Erythroblast (primary cell): Measurements from ENCODE around the gene TOR1A.

Source experiments
- DNase-seq, 2 experiments: peaks; one replicate each; lab custom pipeline; 2025; lab: John Stamatoyannopoulos, UW
- GATA1 ChIP-seq: IDR thresholded peaks from 2 replicates; pipeline ENCODE4 v1.6.1; 2011; ENCODE audit warnings: low read depth, mild to moderate bottlenecking, control low read depth, low read length, moderate library complexity
- POLR2A ChIP-seq: IDR thresholded peaks from 2 replicates; pipeline ENCODE4 v1.6.1; 2011; ENCODE audit warnings: mild to moderate bottlenecking, low read length

TOR1A gene

DNA sequence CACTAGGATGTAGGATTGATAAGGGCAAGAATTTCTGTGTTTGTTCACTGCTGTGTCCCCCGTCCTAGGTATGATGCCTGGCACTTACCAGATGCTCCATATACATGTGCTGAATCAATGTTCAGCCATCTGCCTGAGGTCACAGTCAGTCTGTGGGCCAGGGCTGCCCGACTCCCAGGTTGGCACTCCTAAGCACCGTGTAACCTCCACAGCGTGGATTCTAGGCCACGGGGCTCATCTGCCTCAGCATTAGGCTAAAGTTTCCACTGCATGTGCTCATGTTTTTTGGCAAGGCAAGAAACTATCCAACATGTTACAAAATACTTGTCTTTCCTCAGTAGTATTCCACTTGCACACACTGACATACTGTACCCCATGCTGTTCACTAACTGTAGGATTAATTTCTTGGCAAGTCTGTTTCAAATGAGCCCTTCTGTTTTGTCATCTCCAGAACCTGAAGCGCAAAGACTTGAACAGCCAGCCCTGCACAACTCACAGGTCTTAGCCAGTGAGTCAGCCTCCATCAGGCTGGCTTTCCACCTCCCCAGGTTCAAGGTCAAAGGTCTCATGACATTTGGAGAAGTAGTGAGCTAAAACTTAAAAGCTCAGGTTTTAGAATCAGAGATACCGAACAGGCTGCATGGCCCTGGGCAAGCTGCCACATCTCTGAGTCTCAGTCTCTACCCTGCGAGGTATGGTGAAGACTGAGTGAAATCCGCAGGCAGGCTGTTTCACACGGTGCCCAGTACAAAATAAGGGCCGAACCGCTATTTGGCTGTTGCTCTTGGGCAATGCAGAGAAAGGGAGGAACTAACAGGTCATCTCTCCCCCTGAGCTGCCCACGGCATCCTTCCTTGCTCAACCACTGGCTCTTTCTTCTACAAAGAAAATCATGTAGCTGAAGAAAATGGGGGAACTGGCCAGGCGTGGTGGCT lies 7.2 kb downstream of the TOR1A start:
- no peak for TF ChIP-seq POLR2A
- TF ChIP-seq GATA1 = no peak

DNA sequence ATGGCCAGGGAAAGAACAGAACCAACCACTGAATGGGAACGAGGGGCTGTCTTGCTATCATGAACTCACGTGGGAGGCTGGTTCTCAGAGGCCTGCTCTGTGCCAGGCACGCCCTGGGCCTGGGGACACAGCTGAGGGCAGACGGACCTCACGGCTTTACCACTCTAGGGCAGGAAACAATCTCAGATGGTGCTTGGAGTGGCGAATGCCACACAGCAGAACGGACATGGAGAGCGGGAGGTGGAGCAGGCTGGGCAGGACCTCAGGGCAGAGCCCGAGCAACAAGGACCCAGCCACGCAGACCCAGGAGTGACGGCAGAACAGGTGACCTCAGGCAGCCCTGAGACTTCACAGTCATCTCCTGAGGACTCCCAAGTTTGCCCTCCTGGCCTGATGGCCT lies 8.7 kb downstream of the TOR1A start:
- TF ChIP-seq GATA1 (no peak), POLR2A (no peak)

More for the DNA sequence above, 7.2 kb downstream of the TOR1A start:
- no peak for DNase-seq

DNA sequence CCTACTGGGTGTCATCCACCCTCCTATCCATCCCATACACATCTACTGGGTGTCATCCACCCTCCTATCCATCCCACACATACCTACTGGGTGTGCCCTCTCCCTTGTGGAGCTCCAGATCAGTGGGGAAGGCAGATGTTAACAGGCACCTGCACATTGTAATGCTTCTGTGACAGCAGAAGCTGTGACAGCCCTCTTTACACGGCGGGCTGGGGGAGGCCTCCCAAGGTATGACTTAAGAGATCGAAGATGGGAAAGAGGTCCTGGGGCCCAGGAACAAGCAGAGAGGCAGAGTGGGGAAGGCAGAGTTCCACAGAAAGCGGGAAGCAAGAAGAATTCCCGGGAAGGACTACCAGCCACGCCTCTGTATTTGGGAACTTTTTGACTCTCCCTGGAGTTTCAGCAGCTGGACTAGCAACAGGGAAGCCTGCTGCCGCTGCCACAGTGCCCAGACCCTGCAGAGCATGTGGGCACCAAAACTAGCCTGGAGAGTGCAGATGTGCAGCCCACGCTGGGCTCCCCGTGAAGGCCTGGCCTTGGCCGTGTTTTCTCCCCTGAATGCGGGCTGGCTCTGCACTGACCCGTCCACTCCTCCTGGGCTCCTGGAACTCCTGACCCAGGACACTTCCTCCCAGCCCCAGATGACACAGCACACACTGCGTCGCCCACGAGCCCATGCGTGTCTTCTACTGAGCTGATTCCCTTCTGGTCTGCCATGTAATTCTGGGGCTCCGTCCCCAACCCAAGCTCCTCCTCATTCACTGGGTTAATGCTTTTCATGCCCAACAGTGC lies 9.3 kb downstream of the TOR1A start:
- TF ChIP-seq POLR2A (no peak), GATA1 (no peak)
- no peak for DNase-seq

More for the DNA sequence above, 8.7 kb downstream of the TOR1A start:
- DNase-seq = no peak

DNA sequence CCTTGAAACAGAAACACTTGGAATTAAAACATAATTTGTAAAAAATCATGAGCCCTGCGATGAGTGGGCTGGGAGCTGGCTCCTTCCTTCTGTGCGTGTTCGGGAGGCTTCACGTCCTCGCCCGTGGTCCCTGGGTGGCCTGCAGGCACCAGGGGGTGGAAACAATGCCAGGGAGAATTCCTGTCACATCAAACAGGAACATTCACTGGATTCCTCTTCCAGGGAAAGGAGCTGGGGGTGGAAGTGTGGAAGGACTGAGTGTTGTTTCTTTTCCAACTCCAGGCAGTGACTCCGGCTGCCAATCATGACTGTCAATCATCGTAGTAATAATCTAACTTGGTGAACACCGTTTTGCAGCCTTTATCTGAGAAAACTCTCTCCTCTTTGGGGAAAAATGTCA lies 10.3 kb downstream of the TOR1A start:
- TF ChIP-seq GATA1 (no peak), POLR2A (no peak)

DNA sequence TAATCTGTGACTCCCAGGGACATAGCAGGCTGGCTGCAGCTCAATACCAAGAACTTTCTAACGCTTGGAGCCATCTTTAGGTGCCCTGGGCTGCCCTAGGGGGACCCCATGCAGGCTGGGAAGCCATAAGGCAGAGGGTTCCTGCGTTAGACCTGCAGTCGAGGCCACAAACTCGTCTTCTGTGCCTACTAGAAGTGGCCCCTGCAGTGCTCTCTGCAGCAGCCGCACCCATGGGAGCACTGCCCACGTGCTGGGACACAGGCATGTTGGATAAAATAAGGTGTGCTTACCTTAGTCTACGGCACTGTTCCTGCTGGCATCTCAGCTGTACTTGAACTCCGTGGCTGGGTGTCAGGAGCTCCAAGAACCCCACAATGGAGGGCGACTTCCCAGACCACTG lies 11.6 kb downstream of the TOR1A start:
- peak; percentile 21 for TF ChIP-seq POLR2A
- no peak for TF ChIP-seq GATA1
- no peak for DNase-seq

More for the DNA sequence above, 10.3 kb downstream of the TOR1A start:
- no peak for DNase-seq

DNA sequence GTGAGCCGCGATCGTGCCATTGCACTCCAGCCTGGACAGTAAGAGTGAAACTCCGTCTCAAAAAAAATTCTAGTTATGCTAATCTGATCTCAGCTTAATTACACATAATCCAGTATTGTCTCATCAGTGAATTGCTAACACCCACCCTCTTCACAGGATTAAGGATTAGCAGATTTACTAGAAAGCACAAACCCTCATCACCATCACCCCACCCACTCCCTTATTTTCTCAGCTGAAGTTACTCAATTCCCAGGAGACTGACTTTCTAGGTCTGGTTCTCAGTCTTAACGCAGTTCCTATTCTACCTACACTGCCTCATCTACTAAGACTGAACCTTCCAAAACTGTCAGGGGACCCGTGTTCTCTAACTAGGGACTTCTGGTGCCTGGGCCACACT lies 12.0 kb downstream of the TOR1A start:
- DNase-seq = no peak
- TF ChIP-seq POLR2A = no peak
- no peak for TF ChIP-seq GATA1

DNA sequence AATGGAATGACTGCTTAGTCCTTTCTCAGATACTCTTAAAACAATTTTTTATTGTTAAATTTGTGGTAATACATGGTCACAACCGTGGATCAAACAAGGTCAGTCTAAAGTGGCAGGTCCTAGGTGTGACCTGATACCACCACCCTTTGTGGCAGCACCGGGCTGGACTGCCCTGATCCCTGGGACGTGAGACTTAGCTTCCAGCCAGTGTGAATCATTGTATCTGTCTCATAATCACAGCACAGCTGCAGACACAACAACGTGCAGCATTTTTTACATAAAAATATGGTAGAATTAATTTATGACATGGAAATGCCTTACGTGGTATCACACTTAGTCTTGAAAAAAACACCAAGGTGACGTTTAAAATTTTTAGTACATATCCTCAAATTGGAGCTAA lies 13.1 kb downstream of the TOR1A start:
- TF ChIP-seq GATA1 (no peak), POLR2A (no peak)
- DNase-seq = no peak

DNA sequence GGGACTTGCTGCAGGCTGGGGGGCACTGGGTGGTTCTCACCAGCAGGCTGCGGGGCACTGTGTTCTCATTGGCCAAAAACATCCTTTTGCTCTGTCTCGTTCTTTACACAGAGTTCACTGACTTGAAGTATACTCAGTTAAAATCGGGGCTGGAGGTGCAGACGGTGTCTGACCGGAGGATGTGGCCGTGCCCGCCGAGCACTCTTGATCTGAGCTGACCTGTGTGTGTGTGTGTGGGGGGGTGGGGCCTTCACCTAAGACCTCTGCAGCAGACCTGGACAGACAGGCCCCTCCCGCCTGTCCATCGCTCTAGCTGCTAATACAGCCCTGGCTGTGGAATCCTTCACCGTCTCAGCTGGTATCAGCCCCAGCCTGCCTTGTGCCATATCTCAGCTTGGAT lies 13.8 kb downstream of the TOR1A start:
- TF ChIP-seq POLR2A = peak; percentile 2
- no peak for TF ChIP-seq GATA1
- DNase-seq = no peak

DNA sequence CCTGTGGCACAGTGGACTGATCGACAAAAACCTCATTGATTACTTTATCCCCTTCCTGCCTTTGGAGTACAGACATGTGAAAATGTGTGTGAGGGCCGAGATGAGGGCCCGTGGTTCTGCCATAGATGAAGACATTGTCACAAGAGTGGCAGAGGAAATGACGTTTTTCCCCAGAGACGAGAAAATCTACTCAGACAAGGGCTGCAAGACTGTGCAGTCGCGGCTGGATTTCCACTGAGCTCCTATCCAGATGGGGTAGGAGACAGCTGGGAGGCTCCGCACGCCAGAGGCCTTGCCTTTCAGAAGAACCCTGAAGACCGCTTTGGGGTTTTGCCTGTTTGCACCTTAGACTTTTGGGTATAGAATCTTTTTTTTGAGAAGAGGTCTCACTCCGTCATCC lies 14.6 kb downstream of the TOR1A start:
- DNase-seq = no peak
- TF ChIP-seq POLR2A = no peak
- no peak for TF ChIP-seq GATA1

DNA sequence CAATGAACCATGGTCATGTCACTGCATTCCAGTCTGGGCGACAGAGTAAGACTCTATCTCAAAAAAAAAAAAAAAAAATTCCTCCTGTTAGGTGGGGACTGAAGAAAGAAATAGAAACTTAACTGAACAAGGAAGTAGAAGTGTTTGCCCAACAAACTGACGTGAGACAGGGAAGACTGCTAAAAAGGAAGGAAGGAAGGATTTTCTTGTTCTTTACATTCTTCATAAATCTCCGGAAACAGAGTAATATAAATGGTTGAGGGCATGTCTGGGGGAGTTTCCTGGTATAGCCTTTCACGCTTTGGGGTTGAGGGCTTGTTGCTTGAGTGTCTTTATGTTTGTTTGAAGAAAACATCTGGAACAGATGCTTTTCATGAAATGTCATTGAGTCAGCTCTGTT lies 17.9 kb downstream of the TOR1A start:
- TF ChIP-seq GATA1 (no peak), POLR2A (no peak)
- DNase-seq = no peak

DNA sequence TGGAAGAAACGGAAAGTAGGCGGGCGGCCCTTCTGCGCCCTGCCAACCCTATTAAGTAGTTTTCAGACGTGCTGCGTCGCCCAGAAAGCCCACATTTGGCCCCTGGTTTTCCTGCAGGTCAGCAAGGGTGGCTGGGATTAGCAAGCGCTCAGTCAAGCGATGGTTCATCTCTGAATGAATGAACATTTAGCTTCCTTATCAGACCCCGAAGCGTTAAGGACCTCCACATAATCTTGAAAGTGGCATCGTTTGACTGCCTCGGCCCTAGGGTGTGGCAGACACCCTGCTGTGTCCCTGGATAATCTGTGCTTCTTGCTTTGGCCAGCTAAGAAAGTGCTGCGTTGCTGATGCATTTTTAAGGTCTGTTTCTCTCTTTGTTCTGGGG lies 20.3 kb downstream of the TOR1A start:
- TF ChIP-seq GATA1 (no peak), POLR2A (no peak)
- DNase-seq = peak; percentile 69 to 78

DNA sequence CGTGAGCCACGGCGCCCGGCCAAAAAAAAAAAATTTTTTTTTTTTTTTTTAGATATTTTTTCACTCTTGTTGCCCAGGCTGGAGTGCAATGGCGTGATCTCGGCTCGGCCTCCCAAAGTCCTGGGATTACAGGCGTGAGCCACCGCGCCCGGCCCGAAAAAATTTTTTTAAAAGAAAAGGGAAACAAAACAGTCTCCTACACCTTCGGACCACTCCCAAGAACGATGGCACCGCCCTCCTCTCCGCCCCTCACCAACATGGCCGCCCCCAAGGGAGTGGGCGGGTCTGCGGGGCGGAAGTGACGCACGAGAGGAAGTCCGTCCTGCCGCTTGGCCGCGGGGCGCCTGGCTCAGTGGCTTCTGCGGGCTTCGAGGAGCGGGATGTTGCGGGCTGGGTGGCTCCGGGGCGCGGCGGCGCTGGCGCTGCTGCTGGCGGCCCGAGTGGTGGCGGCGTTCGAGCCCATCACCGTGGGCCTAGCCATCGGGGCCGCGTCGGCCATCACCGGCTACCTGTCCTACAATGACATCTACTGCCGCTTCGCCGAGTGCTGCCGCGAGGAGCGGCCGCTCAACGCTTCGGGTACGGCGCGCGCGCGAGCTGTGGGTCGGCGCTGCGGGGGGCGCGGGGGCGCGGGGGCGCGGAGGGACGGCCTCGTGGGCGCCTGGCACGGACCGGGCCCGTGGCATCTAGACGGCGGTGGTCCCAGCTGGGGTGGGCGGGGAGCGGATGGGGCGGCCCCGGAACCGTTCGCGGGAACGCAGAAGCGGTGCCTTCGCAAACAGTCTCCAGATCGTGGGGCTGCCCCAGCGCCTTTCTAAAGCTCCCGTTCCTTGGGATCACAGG lies 20.9 kb downstream of the TOR1A start, which contains the start of gene TOR1B:
Gene TOR1B, plus strand, starts transcription at position 352 of the 843 bp plus-strand sequence. Its CDS starts 29 bp downstream, at position 381.
- TF ChIP-seq GATA1 (no peak), POLR2A (peak; percentile 70)
- DNase-seq = peak; percentile 95 to 97

DNA sequence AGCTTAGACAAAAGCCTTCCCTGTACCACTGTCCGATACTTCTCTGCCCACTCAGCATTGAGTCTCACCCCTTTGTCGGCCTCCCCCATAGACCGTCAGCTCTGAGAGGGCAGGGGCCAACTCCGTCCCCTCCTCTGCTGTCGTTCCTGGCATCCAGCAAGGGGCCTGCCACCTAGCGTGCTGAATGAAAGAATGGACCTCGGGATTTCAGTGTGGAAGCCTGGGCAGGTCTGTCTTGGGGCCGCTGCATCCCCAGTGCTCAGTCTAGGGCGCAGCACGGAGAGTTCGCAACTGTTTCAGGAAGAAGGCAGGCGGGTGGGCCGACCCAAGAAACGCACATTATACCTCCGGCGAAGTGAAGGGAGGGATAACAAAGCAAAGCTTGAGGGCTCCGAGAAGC lies 22.4 kb downstream of the TOR1A start:
- no peak for DNase-seq
- TF ChIP-seq GATA1 = no peak
- TF ChIP-seq POLR2A = no peak
